Left lung (tissue), 10 donors: Measurements from ENCODE around the gene DSP. TPM values are rescaled to one million over a fixed set of nuclear protein-coding genes. Genes with fewer than 3 reads are reported as not detected.

Source experiments
- ATAC-seq: fragments of 200-7000 bp; cut with Tn5 transposase; one replicate; pipeline ENCODE4 v1.9.1; 2020; ENCODE audit warnings: moderate library complexity
- DNase-seq, 4 donors: peaks; one replicate each; pipeline ENCODE4 v3.0.0-alpha.2; 2013 to 2020
- H3K27ac ChIP-seq, 2 donors: fragments of 200-600 bp; sonication (generic) in 1 of 2; one replicate each; pipeline versions ENCODE4 v1.5.0 to v1.8.0; 2020 to 2021
- H3K27me3 ChIP-seq, 2 donors: fragments of 200-600 bp; sonication (generic) in 1 of 2; one replicate each; pipeline versions ENCODE4 v1.5.0 to v1.8.0; 2020 to 2021
- H3K36me3 ChIP-seq, 2 donors: fragments of 200-600 bp; sonication (generic) in 1 of 2; one replicate each; pipeline versions ENCODE4 v1.5.0 to v1.8.0; 2020 to 2021
- H3K4me1 ChIP-seq, 2 donors: fragments of 200-600 bp; one replicate each; pipeline ENCODE4 v1.8.0; 2021
- H3K4me3 ChIP-seq, 2 donors: fragments of 200-600 bp; sonication (generic) in 1 of 2; one replicate each; pipeline versions ENCODE4 v1.5.0 to v1.8.0; 2020 to 2021; ENCODE audit warnings: mild to moderate bottlenecking in 1 of 2
- H3K9me3 ChIP-seq, 2 donors: fragments of 200-600 bp; sonication (generic) in 1 of 2; one replicate each; pipeline versions ENCODE4 v1.5.0 to v1.8.0; 2020 to 2021
- CTCF ChIP-seq, 2 donors: fragments of 200-600 bp; sonication (generic) in 1 of 2; IDR thresholded peaks; one replicate each; pipeline versions ENCODE4 v1.5.0 to v1.8.0; 2021; ENCODE audit warnings: antibody characterized with exemption in 2 of 2
- intact Hi-C, 2 donors: fragments of 100-400 bp; cut with DNase I; formaldehyde crosslinking; loops; one replicate each; pipeline versions ENCODE4 v1.11.2 to v1.14.2; 2022
- polyA plus RNA-seq, 6 donors: library from polyadenylated mRNA; unstranded; fragments of 120-200 nt; gene quantifications; one replicate each; pipeline ENCODE4 v1.2.1, GENCODE V29; 2013; ENCODE audit not compliant: insufficient read length in 6 of 6
- total RNA-seq, 2 donors: library from RNA; stranded (reverse); fragmentation: NEBNext Ultra II Directional; extraction: Animal tissue kit (Norgen Biotek cat#: 25700); gene quantifications; one replicate each; pipeline ENCODE4 v1.2.1, GENCODE V29; 2021
- donor health status: DM: no; HTN: yes; CAD: no.
- donor health status: DM: no; HTN: no; CAD: no.

DSP gene
- total and polyA plus RNA-seq, 8 donors: 15.1 to 75.5 (median 62.0) TPM

GRCh38 chr6:7540595-7540994, 876 bp upstream of the DSP start:
- H3K27me3 ChIP-seq: peaks cover 67 to 98% of the 10 kb centered on the region in 2 donors

GRCh38 chr6:7542065-7542873, 798 bp downstream of the DSP start:
- peak in 2 of 4 donors; percentile 30 to 89 for DNase-seq
- no peaks in the 10 kb centered on the region for H3K9me3 ChIP-seq
- H3K36me3 ChIP-seq: no peaks in the 10 kb centered on the region
- peak; percentile 21 for ATAC-seq
- H3K27ac ChIP-seq: peak overlapping the region in 1 of 2 donors; percentile 43
- H3K4me1 ChIP-seq: peaks cover 7 to 26% of the 10 kb centered on the region in 2 donors
- intact Hi-C loops: no loop called here
- no peak for TF ChIP-seq CTCF (IDR thresholded peaks at IDR 0.05)
- H3K4me3 ChIP-seq: peak overlapping the region; percentile 38 to 63
- H3K27me3 ChIP-seq: peaks cover 63 to 97% of the 10 kb centered on the region in 2 donors

More at GRCh38 chr6:7540595-7540994, 876 bp upstream of the DSP start:
- peak in 1 of 4 donors; percentile 41 for DNase-seq
- peak; percentile 47 for ATAC-seq
- TF ChIP-seq CTCF (IDR thresholded peaks at IDR 0.05): no peak
- no peaks in the 10 kb centered on the region for H3K36me3 ChIP-seq
- peak overlapping the region in 1 of 2 donors; percentile 63 for H3K4me3 ChIP-seq
- H3K9me3 ChIP-seq: no peaks in the 10 kb centered on the region
- intact Hi-C loops: no loop called here
- H3K27ac ChIP-seq: peak overlapping the region in 1 of 2 donors; percentile 43
- H3K4me1 ChIP-seq: peaks cover 7 to 26% of the 10 kb centered on the region in 2 donors

GRCh38 chr6:7542874-7543624, 1.6 kb downstream of the DSP start:
- Histone ChIP-seq H3K4me3 (peak overlapping the region; percentile 38 to 63), H3K36me3 (no peaks in the 10 kb centered on the region), H3K9me3 (no peaks in the 10 kb centered on the region), H3K27me3 (peaks cover 60 to 92% of the 10 kb centered on the region in 2 donors), H3K4me1 (peaks cover 7 to 26% of the 10 kb centered on the region in 2 donors), H3K27ac (peak overlapping the region in 1 of 2 donors; percentile 41)
- no peak for TF ChIP-seq CTCF (IDR thresholded peaks at IDR 0.05)
- DNase-seq: peak in 3 of 4 donors; percentile 41 to 84 (median 75)
- peak; percentile 54 for ATAC-seq
- intact Hi-C loops: no loop called here

- Histone ChIP-seq H3K9me3 (no peaks in the 10 kb centered on the region), H3K4me1 (peaks cover 13 to 26% of the 10 kb centered on the region in 2 donors), H3K4me3 (peak overlapping the region in 1 of 2 donors; percentile 63), H3K27ac (no peak overlapping the region), H3K27me3 (peaks cover 60 to 86% of the 10 kb centered on the region in 2 donors), H3K36me3 (no peaks in the 10 kb centered on the region)
- intact Hi-C loops: no loop called here
- ATAC-seq: no peak
- DNase-seq: peak in 1 of 4 donors; percentile 28
- no peak for TF ChIP-seq CTCF (IDR thresholded peaks at IDR 0.05)
These were observed 2.4 kb downstream of the DSP start for GRCh38 chr6:7543789-7544424.
